AG20443 (cell line): ENCODE results near the gene INA.

Source experiments
- DNase-seq: peaks from one replicate; pipeline ENCODE4 v3.0.0; 2012; ENCODE audit warnings: low spot score, mixed read lengths

INA gene

GRCh38 chr10:103273041-103273441, 3.9 kb upstream of the INA start:
- DNase-seq = peak; percentile 95

GRCh38 chr10:103276251-103276895, 565 bp upstream of the INA start:
- DNase-seq = no peak

GRCh38 chr10:103277713-103278536, 987 bp downstream of the INA start:
- no peak for DNase-seq

DNA sequence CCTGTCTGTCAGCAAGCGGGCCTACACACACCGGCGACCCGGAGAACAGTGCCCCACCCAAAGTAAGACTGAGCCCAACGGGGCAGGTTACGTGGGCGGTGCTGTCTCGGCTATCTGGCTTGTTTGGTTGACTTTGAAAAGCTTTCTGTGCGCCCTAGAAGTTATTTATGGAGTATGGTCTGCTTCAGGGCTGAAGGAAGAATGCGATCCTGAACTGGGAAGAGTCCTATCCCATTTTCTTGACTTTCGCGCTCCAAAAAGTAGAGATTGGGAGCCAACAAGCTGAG, 1.5 kb downstream of the INA start:
- DNase-seq = no peak

- peak; percentile 55 for DNase-seq
These were observed 1.9 kb downstream of the INA start for GRCh38 chr10:103278862-103279298.

GRCh38 chr10:103280031-103280430, 3.1 kb downstream of the INA start:
- DNase-seq = no peak

GRCh38 chr10:103280506-103280905, 3.6 kb downstream of the INA start:
- no peak for DNase-seq

GRCh38 chr10:103281753-103282152, 4.8 kb downstream of the INA start:
- no peak for DNase-seq

GRCh38 chr10:103282961-103283360, 6.0 kb downstream of the INA start:
- no peak for DNase-seq

- DNase-seq = no peak
These were observed 7.2 kb downstream of the INA start for GRCh38 chr10:103284170-103284569.

DNA sequence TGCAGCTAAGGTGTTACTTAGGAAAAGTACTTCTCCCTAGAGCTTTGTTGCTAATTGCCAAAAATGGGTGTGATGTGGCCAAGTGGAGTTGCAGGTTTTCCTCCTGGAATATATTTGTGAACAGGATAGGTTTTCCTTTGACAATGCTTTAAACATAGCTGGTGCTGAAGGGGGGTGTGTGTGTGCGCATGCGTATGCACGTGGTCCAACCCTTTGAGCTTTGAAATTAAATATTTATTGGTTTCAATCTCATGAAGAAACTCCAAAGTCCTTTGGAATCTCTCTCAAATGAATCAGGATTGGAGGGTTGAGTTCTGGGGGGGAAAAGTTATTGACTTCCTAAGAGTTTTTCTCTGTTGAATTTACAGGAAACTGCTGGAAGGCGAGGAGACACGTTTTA, 11.1 kb downstream of the INA start:
- no peak for DNase-seq

DNA sequence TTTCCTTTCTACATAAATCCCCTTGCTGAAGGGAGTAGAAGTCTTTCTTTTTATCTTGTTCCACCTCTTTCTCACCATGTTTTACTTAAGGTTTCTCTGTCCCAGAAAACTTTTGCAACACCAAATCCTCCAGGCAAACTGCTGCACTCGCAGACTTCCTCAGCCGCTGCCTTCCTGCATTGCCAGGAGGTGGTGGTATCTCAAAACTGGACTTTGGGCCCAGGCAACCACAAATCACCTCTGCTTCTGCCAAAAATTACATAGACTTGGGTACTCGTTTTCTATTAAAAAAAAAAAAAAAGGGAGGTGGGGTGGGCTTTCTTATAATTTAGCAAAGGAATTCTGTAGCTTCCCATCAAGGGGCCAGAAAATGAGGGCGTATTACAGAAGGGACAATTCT, 14.7 kb downstream of the INA start:
- no peak for DNase-seq

DNA sequence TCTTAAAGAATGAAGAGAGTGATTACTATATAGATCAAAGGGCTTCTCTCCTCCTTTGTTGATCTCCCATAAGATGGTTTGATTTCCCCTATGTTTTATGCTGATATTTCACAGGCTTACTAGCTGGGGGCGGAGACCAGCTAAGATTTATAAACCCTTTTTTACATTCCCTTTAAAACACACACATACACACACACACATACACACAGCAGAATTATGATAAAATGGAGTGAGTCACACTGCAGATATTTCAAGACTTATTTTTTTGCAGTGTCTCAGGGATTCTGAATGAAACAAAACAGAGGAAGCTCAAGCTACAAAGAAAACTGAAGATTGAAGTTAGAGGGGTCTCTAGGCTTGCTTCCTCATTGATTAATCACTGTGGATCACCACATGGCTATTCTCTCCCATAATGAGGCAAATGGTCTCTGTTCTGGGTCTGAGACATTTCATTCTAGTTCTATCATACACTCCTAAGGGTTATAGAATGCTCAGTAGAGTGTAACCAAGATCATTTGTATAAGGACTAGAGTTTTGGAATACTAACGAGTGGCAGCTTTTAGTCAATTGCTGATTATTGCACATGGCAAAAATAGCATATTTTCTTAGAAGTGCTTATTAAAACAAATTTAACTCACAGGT, 18.6 kb downstream of the INA start:
- peak; percentile 63 for DNase-seq

GRCh38 chr10:103307594-103307993, 30.7 kb downstream of the INA start:
- DNase-seq = no peak

- no peak for DNase-seq
These were observed 33.3 kb downstream of the INA start for GRCh38 chr10:103310197-103310596.

DNA sequence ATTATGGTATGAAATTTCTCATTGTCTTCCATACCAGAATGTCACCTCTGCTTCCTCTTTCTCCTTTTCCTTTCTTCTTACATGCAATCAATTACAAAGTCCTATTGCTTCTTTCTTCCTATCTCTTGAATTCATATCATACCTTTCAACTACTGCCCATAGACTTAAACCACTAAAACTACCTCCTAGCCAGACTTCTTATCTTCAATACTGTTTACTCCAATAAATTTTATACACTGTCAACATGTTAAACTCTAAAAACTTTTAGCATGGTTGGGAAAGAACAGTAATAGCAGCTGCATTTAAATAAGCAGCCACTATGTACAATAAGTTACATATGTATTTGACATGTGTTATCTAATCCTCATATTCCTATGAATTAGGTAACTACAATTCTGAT, 39.1 kb downstream of the INA start:
- DNase-seq = no peak

- no peak for DNase-seq
These were observed 51.0 kb downstream of the INA start for GRCh38 chr10:103327906-103328305.

DNA sequence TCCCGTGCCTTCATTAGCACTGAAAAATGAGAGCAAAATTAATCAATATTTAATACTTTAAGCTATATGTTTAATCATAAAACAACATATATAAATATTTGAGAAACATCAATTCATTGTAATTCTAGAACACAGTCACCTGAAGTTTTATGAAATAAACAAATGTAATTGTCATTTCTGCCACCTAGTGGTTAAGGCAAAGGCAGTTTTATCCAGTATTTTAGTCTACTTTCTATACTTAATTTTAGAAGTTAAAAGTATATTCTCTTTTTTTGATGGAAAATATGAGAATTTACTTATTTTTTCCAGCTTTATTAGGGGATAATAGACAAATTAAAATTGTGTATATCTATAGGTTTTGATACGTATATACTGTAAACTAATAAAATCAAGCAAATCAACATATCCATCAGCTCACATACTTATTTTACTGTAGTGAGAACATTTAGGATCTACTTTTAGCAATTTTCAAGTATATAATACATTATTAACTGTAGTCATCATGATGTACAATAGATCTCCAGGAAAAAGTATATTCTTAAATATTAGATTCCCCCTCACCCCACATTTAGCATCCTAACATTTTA, 57.1 kb downstream of the INA start:
- peak; percentile 29 for DNase-seq

DNA sequence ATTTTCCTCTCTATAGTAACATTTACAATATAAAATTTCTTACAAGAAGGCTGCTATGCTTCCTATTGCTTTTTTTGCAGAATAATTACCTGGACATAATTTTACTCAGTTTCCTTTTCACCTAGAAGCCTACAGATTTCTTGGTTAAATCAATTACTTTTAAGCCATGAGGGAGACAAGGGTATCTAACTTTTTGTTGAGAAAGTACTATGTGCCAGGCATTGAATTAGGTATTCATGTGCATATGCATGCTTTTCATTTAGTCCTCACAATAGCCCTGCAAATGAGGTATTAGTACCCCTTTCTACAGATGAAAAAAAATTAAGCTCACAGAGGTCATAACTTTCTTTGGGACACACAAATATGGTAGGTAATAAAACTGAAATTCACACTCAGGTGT, 57.6 kb downstream of the INA start:
- no peak for DNase-seq

DNA sequence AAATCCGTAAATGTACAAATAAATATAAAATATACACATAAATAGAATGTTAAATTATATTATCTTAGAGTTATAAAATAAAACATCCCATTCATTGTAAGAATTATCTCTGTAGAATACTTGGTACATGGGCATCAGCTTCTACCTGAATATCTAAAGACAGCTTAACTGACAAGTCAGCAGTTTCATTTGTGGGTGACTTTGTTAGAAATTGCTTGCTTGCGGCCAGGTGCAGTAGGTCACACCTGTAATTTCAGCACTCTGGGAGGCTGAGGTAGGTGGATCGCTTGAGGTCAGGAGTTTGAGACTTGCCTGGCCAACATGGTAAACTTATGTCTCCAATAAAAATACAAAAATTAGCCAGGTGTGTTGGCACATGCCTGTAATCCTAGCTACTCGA, 59.4 kb downstream of the INA start:
- DNase-seq = no peak
